T-helper 1 cell treated with Interleukin-12 subunit alpha and Interleukin-12 subunit beta and Interleukin-4 antibody, amounts not matched to agents 30 ng/mL and 1 ng/mL, for 36 hours (primary cell): ENCODE results near the gene ZCCHC24. TPM values are rescaled to one million over a fixed set of nuclear protein-coding genes. Genes with fewer than 3 reads are reported as not detected.

Source experiments
- intact Hi-C: fragments of 100-400 bp; cut with micrococcal nuclease; formaldehyde crosslinking; loops from one replicate; pipeline ENCODE4 v1.15.1; 2024
- total RNA-seq: library from RNA; stranded (reverse); gene quantifications from 2 replicates; pipeline ENCODE4 v1.2.3, GENCODE V29; 2022

ZCCHC24 gene
- total RNA-seq, 1 donor from 2014 or later, result 0.74 TPM

DNA sequence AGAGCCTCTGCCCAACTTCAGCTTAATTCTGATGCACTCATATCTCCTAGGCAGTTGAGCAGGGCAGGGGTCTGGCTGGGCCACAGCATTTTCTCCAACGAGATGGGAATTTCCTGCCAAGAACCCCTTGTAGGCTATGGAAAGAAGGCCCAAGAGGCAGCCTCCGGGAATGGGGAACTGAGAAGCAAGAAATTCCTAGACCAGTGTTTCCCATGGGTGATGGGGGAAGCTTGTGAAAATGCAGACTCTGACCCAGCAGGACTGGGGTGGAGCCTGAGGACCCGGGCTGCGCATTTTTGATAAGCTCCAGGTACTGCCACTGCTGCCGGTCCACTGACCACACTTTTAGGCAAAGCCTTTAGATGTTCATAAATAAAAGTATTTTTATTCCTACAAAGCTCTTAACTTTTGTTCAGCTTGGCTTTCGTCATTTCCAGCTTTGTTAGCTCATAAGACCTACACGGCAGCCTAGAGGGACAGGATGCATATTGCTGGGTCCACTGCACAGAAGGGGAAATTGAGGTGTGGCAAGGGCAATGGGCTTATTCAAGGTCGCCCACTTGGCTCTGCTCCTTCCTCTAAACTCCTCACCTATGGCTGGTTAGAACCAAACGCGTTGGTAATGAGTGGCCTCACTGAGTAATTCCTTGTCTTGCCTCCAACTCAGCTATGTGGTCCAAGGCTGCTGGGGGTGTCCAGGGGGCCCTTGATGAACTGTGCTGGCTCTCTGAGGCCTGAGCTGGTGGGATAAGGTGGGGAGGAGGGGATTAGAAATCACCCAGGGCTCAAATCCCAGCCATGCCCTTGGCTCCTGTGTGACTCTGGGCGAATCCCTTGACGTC, 29.5 kb downstream of the ZCCHC24 start:
- intact Hi-C loops, result no loop called here

DNA sequence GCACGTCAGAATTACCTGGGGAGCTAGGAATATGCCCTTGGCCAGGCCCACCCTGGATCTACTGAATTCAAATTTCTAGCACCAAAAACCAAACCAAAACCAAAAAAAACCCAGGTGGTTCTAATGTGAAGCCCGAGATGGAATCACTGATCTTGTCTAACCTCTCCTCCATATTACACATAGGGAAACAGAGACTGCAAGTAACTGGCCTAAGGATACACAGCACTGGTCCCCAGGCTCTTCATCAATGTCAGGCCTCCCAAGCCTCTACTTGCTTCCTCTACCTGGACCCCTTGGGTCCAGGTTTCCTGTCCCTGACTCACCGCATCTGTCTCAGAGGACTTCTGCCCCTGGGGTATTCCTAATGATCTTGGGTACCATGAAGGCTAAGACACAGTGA, 30.7 kb downstream of the ZCCHC24 start:
- intact Hi-C loops, result no loop called here

DNA sequence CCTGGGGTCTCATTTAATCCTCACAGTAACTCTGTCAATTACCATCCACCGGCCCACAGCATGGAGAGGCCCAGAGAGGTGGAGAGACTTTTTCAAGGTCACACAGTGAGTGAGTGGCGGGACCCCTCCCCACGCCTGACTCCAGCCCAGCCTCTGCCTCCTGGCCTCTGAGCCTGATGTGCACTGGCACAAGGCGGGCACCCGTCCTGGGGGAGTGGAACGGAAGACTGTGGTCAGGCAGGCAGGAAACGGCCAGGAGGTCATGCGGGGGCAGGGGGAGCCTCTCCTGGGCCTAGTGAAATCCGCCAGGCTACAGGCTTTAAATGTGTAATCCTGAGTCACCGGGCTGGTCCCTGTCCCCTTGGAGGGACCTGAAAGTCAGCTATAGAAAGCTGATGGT, 32.2 kb downstream of the ZCCHC24 start:
- intact Hi-C loops, result no loop called here

DNA sequence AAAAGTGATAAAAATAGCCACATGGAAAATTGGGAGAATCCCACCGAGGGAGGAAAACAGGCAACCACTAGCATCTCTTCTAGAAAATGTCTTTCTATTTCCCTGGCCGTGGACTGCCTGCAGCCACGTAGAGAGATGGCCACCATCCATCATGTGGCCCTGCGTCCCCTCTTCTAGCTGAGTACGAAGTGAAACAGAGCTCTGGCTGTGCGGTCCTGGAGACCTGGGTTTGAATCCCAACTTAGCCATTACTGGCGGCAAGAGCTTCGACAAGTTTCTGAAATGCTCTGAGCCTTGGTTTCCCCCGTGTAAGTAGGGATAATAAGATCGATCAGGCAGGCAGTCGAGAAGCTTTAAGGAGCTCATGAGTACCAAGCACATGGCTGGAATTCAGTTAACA, 32.9 kb downstream of the ZCCHC24 start:
- intact Hi-C loops, result no loop called here

DNA sequence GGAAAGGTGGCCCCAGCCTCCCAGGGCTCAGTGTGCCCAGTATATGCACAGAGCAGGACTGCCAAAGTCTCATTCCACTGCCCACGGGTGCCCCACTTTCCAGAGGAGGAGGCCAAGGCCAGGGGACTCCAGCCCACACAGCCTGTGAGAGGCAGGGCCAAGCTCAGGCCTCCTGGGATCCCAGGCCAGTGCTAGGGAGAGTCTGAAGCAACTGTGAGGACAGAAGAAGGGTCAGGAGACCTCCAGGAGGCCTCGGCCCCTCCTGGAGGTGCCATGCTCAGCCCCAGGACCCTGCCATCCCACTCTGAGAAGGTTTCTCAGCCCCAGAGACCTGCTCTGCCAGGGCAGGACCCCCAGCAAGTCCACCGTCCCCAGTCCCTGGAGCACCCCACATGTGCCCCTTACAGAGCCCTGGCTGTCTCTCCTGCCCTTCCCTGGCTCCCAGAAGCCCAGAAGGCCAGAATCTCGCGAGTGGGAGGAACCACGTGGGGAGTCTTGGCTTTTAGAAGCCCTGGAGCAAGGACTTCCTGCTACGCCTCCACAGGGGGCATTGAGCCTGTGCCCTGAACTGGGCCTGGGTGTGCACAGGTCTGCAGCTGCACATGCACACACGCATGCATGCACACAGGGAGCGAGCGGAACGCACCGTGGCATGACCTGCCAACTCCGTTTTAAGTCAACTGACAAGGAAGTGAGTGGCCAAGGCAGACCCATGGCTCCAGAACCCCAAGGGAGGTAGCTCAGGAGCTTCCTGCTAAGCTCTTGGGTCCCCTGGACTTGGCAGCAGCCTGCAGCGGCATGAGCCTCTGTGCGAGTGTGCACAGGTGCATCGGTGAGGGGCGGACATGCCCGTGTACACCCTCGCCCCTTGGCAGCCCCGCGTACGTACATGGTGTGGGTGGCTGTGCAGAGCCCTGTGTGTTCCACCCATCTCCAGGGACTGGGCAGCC, 33.6 kb downstream of the ZCCHC24 start:
- intact Hi-C loops, result no loop called here

DNA sequence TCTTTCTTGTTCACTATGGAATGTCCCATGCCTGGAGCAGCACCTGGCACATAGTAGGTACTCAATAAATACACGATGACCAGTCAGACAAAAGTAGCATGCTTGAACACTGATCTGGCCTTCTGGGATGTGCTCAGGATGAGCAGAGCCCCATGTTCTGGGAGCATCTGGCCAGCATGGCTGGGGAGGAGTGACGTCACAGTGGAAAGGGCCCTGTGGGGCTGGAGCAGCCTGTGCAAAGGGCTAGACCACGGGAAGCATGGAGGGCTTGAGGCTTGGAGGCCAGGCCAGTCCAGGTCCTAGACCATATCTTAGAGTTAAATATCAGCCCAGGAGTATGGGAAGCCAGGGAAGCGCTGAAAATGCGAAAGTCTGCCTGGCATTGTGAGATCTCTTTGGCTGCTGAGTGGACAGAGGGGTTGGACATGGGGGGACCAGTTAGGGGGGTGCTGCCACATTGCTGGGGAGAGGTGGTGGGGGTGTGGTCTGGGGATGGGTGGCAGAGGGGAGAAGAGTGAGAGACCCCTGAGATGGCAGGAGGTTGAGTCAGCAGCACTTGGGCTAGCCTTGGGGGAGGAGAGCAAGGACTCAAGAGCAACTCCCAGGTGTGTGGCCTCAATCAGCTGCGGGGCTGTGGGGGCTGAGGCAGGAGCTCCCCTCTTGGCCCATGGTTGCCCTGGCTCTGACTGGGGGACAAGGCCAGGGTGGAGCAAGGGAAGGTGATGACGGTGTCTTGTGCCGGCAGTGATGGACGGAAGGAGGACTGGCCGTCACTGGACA, 34.9 kb downstream of the ZCCHC24 start:
- intact Hi-C loops, result no loop called here

DNA sequence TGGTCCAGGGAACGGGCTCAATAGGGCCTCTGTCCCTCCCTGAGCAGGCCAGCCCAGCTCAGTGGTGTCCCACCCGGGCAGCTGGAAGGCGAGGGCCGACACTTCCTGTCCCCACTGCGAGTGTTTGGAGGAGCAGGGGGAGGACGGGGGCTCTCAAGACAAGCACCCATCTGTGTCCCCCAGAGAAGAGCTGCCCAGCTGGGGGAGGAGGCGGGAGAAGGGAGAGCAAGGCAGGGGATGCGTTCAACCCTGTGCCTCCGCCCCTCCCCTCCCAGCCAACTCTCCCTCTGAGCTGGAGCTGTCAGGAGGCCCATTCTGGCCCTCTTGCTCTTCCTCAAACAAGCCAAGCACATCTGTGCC, 35.7 kb downstream of the ZCCHC24 start:
- intact Hi-C loops, result no loop called here

DNA sequence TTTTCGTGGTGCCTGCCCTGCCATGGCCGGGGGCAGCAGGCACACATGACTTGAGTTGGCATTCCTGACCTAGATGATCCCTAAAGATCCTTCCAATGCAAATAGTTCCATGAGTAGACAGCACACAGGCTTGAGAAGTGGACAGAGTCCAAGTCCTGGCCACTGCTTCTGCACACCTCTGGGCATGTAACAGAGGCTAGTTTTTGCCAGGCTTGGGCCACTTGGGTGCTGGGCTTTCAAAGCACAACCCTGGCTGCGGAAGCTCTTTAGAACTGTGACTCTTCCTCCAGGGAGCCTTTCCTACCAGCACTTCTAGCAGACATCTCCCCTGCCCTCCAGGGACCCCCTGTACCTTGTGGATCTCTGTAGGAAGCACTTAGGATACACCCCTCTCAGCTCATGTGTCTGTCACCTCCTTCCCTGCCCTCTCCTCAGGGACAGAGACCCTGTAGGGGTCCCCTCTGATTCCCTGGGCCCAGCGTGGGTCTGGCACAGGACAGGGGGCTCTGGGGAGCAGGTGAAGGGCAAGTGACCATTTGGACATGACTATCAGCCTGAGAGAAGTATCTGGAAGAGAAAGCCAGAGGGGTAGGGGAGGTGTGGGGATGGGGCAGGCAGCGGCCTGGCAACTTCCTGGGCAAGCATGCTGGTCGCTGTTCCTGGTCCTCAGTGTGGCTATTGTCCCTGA, 36.2 kb downstream of the ZCCHC24 start:
- intact Hi-C loops, result no loop called here

DNA sequence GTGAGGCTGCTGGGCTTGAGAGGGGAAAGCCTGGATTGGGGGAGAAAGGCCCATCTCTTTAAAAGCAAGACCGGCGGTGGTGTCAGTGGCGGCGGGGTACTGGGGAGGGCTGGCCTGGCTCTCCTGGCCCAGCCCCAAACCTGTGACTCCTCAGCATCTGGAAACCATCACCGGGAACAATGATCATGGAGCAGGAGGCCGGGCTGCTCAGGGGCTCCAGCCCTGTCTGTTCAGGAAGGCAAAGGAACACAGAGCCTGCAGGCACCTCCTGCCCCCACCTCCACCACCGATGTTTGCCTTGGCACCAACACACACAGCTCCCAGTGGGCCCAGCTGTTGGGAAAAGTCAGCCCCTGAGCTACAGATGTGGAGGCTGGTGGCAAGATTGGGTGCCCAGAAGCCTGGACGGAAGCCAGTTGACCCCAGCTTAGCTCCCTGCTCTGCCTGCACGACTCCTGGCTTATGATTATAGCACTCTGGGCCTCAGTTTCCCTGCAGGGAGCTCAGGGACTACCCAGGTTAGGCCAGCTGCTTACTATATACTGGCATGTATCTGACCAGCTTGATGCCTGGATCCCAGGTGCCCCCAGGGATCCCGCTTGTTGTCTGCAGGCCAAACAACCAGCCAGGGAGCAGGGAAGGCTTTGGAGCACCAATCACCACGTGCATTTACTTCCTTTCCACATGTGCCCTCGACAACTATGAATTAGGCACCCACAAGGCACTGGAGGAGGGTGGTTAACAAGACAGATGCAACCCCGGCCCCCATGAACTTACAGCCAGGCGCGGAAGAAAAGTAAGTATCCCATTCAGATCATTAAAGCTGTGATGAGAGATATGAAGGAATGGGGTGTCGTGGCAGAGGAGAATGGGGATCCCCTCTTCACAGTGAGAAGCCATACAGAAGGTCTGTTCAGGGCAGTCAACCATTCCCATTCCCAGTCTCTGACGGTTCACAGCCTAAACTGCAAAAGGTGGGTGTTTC, 37.3 kb downstream of the ZCCHC24 start:
- intact Hi-C loops, result no loop called here

DNA sequence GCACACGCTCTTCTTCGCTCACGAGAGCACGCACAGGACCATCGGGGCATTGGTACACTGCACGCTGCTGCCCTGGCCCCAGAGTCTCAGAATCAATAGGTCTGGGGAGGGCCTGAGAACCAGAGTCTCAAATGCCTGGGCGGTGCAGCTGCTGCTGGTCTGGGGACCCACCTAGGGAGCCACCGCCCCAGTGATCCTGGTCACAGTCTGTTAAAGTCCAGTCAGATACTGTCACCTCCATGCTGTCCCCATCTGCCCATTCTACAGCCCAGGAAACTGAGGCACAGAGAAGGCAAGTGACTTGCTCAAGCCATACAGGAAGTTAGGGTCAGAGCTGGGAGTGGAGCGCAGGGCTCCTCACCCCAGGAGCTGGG, 38.0 kb downstream of the ZCCHC24 start:
- intact Hi-C loops, result no loop called here

DNA sequence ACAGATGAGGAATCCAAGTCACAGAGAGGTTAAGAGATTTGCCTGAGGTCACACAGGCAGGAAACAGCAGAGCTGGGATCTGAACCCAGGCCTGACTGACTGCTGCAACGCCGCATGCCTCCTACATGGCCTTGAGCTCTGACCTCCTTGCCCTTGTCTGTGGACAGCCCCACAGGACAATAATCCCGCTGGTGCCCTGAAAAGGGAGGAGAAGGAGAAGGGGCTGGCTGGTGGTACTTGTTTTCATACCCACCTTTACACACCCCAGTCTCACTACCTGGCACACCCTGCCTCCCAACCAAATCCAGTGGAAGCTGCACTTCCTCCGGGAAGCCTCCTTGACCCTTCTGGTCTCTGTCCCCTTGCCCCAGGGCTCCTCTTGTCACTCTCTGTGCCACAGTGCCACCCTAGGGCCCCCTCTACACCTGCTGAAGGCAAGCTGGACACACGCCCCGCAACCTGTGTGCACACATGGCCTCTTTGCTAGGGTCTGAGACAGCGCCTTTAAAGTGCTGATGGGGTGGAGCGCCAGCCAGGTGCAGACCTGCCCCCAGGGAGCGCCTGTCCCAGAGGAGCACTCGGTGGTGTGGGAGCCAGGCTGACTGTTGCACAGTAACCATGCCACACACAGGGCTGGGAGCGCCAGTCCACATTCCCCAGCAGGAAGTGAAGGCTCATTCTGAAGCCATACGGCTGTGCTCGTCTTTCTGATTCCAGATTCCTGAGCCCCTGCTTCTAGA, 38.6 kb downstream of the ZCCHC24 start:
- intact Hi-C loops, result no loop called here

DNA sequence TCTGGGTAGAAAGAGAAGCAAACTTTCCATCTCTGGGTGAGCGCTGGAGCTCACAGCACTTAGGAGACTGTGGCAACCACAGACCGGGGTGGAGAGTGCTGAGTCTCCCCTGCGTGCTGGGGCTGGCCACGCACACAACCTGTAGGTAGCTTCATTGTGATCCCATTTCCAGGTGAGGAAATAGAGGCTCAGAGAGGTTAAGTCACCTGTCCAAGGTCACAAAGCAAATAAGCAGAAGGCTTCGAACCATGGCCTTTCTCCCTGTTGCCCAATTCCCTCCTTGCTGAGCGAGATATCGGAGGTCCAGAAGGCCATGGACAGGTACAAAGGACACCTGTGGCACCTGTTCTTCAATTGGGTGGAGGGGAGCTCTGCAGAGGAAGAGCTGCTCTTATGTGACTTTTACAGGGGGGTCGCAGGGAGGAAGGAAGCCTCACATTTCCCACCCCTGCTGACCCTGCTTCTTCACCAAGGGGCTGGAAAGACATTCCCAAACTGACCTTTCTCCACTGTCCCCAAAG, 39.4 kb downstream of the ZCCHC24 start:
- intact Hi-C loops, result no loop called here

DNA sequence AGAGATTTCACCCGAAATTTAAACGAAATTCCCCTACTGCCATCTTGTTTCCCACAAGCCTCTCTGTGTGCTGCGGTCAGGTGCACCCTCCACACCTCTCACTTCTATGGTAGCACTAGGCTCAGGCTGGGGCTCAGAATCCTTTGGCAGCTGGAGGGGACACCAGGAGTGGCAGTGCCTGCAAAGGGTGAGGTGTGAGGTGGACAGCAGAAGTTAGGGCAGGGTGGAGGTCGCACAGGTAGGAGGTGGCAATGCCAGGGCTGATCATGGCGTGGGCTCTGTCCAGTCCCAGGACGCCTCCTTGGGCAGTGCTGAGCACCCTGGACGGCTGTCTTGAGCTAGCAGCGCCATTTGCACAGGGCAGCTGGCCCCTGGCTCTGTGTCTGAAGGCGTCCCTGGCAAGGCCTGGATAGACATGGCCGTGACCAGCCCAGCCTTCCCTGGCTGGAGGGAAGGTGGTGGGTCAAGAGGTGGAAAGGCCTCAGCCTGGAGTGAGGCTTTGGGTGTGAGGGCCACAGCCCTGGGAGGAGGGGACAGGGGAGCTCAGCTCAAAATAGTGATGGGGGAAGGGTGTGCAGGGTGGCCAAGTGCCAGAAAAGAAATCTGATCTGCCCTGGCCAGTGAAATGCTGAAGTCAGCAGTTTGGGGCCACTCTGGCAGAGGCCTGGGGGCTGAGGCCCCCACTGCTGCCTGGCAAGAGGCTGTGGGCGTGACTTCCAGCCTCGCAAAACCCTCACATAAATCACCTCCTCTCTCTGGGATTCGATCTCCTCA, 40.0 kb downstream of the ZCCHC24 start:
- intact Hi-C loops, result no loop called here

DNA sequence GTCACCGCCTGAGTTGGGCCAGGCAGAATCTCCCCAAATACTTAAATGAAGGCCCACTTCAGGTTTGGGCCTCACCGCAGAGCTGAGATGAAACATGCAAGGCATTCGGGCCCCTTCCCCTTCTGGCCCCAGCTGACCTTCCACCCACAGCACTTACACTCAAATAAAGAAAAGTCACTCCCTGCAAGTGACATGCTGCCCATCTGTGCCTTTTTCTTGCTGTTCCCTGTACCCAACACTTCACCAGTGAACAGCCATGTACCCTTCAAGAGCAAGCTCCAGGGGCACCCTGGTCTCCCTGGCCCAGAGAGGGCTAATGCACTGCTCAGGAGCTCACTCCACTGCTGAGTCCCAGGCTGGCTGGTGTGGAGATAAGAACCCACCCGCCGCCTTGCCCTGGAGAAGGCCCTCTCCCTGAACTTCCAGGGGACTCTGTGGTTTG, 40.7 kb downstream of the ZCCHC24 start:
- intact Hi-C loops, result loop anchor here (5.0 kb wide), 1 partner anchor 83 kb away; no protein-coding TSS in a partner anchor

DNA sequence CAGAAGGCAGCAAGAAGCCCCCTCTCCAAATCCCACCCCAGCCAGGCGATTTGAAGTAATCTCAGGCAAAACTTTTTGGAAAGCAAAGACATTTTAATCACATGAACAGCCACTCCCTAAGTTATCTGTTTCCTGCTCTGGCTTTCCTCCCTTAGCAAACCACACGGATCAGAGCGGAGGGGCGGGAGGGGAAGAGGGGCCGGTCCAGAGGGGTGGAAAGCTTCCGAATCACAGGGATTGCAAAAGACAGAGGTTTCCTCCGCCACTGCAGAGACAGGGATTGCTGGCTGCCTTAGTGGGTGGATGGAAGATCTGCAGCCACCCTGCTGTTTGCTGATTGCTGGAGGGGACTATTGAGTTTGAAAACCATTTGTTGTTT, 41.2 kb downstream of the ZCCHC24 start:
- intact Hi-C loops, result loop anchor here (5.0 kb wide), 1 partner anchor 83 kb away; no protein-coding TSS in a partner anchor

DNA sequence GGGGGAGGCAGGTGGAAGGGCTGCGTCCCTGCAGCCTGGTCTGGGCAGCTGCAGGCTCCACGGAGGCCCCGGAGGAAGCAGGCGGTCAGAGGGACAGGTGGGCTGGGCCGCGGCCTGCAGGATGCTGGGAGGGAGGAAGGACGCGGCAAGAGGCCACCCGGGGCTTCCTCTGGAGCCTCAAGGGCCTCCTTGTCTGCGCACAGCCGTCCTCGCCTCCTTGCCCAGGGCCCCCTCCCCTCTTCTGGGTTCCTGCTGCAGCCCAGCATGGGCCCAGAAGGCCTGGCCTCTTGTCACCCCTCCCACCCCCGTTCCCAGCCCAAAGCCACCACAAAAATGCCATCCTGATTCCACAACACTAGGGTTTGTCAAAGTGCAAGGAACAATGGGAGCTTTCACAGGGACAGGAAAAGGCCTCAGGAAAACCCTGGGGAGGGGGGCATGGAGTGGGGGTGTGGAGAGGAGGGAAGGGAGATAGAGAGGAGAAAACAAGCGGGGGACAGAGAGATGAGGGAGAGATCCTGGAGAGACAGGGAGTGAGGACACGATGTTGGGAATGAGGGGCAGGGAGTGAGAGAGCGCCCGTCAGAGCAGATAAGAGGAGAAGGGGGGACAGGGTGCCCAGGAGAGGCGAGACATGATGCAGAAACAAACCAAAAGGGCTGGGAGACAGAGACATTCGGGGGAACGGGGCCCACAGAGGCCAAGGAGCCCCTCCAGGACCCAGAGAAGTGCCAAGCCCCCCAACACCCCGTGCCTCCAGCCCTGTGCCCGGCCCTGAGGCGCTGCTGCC, 41.8 kb downstream of the ZCCHC24 start:
- intact Hi-C loops, result loop anchor here (5.0 kb wide), 1 partner anchor 84 kb away; no protein-coding TSS in a partner anchor

DNA sequence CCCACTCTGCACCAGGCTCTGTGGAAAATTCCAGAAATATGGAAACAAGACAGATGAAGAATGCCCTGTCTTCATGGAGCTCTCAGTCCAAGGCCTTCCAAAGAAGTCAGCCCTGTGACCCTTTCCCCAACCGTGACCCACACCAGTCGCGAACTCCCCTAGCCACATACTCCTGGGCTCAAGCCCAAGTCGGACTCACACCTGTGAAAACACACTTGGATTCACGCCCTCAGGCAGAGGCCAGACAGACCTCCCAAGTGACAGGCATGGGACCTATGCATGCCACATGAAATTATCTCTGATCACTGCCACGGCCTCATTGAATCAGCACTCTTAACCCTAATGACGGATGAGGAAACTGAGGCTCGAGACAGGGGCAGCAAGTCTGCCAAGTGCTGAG, 42.5 kb downstream of the ZCCHC24 start:
- intact Hi-C loops, result loop anchor here (5.0 kb wide), 1 partner anchor 84 kb away; no protein-coding TSS in a partner anchor
